Activated CD4-positive, alpha-beta T cell treated with anti-CD3 and anti-CD28 coated beads for 36 hours (primary cell): ENCODE data around the gene HOXB1. TPM values are rescaled to one million over a fixed set of nuclear protein-coding genes. Genes with fewer than 3 reads are reported as not detected.
A peak's percentile ranks its signal among the peaks of the same experiment; 100 is the strongest.

Experiments used
- ATAC-seq: fragments of 200-7000 bp; cut with Tn5 transposase; one replicate; pipeline ENCODE4 v1.10.0; 2021; ENCODE audit warnings: mild to moderate bottlenecking, moderate library complexity
- CTCF ChIA-PET: fragments of 350-600 bp; sonication (Branson Sonifier 250); formaldehyde crosslinking; loops from one replicate; lab custom pipeline; 2021; ENCODE audit warnings: antibody characterized with exemption; lab: Charles Lee
- POLR2A ChIA-PET: fragments of 350-600 bp; sonication (Branson Sonifier 250); formaldehyde crosslinking; loops from one replicate; lab custom pipeline; 2021; ENCODE audit warnings: antibody characterized with exemption, inconsistent platforms; lab: Charles Lee
- DNase-seq: peaks from one replicate; pipeline ENCODE4 v3.0.0-alpha.2; 2020
- H3K27ac Mint-ChIP-seq: one replicate; pipeline ENCODE4 v1.8.0; 2021; ENCODE audit warnings: mixed read lengths
- H3K27me3 Mint-ChIP-seq: one replicate; pipeline ENCODE4 v1.8.0; 2021; ENCODE audit warnings: mixed read lengths
- H3K36me3 Mint-ChIP-seq: one replicate; pipeline ENCODE4 v1.8.0; 2021; ENCODE audit warnings: low read depth, mixed read lengths
- H3K4me1 Mint-ChIP-seq: one replicate; pipeline ENCODE4 v1.8.0; 2021; ENCODE audit warnings: mixed read lengths
- H3K4me3 Mint-ChIP-seq: one replicate; pipeline ENCODE4 v1.8.0; 2021; ENCODE audit warnings: mild to moderate bottlenecking, moderate library complexity, mixed read lengths
- H3K9me3 Mint-ChIP-seq: one replicate; pipeline ENCODE4 v1.8.0; 2021; ENCODE audit warnings: low read depth, mixed read lengths
- intact Hi-C, 2 experiments: fragments of 100-400 bp; cut with DNase I in 1 of 2; cut with micrococcal nuclease in 1 of 2; formaldehyde crosslinking; loops; one replicate each; pipeline versions ENCODE4 v1.14.2 to v1.15.1; 2022 to 2024; cut with DNase I, micrococcal nuclease
- total RNA-seq, 2 experiments: library from RNA; stranded (reverse); gene quantifications; one replicate each; pipeline ENCODE4 v1.2.3, GENCODE V29; 2021

Gene HOXB1
- total RNA-seq, 2 experiments from 2014 or later: not detected

DNA sequence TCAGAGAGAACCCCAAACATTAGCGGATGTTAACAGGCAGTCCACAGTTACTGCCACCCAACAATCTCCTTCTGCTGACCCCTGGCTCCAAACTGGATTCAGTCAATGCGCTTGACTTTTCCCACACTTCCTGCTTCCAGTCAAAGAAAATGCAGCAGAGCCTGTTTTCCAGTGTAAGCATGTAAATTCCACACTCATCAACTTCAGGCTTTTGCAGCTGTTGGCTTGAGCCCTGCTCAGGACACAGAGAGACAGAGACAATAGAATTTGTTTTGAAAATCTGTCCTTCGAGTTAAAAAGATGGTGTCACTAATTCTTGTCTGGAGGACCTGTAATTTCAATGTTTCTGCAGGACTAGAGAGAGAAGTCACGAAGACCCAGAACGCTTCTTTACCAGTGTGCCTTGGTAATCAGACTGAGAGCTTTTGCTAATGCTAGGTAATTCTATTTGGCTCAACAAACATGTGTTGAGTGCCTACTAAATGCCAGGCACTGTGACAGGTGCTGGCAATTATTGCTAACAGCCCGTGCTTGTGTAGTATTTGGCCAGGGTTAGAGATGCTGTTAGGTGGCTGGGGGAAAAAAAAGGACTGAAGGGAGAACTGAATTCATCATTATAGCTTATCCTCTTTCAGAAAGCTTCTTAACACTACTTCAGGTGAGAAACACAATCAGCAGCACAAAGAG is 32.5 kb downstream of the HOXB1 start:
- peaks cover 16% of the 10 kb centered on the region for H3K27me3 Mint-ChIP-seq
- CTCF ChIA-PET: interaction anchor here (0.7 to 1.4 kb wide), 2 partner anchors 146 to 162 kb away, joined by 3 to 4 read pairs; no protein-coding TSS in a partner anchor
- intact Hi-C loops: no loop called here
- H3K27ac Mint-ChIP-seq: no peak overlapping the region
- H3K36me3 Mint-ChIP-seq: no peaks in the 10 kb centered on the region
- no peak overlapping the region for H3K4me3 Mint-ChIP-seq
- POLR2A ChIA-PET: no interaction called here
- DNase-seq (no peak), ATAC-seq (no peak)
- no peaks in the 10 kb centered on the region for H3K4me1 Mint-ChIP-seq
- no peaks in the 10 kb centered on the region for H3K9me3 Mint-ChIP-seq

DNA sequence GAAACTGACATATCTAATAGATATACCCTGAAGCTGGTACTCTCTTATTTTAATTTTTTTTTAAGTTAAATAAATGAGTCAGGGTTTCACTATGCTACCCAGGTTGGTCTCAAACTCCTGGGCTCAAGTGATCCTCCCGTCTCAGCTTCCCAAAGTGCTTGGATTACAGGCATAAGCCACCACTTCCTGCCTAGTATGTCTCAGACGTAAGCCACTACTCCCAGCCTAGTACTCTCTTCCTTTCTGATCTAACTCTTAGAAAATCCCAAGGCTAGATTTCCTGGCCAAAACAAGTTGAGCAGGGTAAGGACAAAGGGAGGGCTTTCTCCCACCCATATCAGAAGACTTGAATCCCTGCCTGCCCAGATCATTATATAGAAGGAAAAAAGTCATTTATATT is 33.7 kb downstream of the HOXB1 start:
- ChIA-PET CTCF (interaction anchor here (0.5 to 1.4 kb wide), 2 partner anchors 121 to 161 kb away, joined by 3 to 4 read pairs; no protein-coding TSS in a partner anchor), POLR2A (no interaction called here)
- Mint-ChIP-seq H3K36me3 (no peaks in the 10 kb centered on the region), H3K4me3 (no peak overlapping the region), H3K9me3 (no peaks in the 10 kb centered on the region), H3K27ac (no peak overlapping the region), H3K4me1 (peaks cover 2% of the 10 kb centered on the region), H3K27me3 (peaks cover 16% of the 10 kb centered on the region)
- ATAC-seq (no peak), DNase-seq (no peak)
- intact Hi-C loops: no loop called here

DNA sequence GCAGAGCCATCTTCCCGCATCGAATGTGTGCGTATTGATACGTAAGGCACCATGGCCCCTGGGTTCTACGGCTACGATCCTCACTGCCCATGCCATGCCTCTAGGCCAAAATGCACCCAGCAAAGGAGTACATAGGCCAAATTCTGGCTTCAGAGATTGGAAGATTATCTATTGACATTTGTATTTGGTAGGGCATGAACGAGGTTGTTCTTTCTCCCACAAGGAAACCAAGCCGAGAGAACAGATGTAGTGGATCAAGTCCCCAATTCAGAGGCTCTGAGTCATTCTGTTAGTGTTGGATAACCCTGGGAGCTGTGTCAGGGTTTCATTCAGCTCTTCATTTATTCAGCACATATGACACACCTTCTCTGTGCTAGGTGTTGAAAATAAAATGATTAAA is 36.5 kb downstream of the HOXB1 start:
- H3K4me3 Mint-ChIP-seq: no peak overlapping the region
- no peaks in the 10 kb centered on the region for H3K9me3 Mint-ChIP-seq
- POLR2A ChIA-PET: no interaction called here
- H3K27me3 Mint-ChIP-seq: peaks cover 13% of the 10 kb centered on the region
- no peak for ATAC-seq
- no peaks in the 10 kb centered on the region for H3K36me3 Mint-ChIP-seq
- CTCF ChIA-PET: interaction anchor here (0.7 to 3.4 kb wide), 2 partner anchors 143 to 316 kb away, joined by 3 to 14 read pairs; no protein-coding TSS in a partner anchor
- H3K27ac Mint-ChIP-seq: no peak overlapping the region
- no peak for DNase-seq
- intact Hi-C loops: no loop called here
- H3K4me1 Mint-ChIP-seq: peaks cover 9% of the 10 kb centered on the region

DNA sequence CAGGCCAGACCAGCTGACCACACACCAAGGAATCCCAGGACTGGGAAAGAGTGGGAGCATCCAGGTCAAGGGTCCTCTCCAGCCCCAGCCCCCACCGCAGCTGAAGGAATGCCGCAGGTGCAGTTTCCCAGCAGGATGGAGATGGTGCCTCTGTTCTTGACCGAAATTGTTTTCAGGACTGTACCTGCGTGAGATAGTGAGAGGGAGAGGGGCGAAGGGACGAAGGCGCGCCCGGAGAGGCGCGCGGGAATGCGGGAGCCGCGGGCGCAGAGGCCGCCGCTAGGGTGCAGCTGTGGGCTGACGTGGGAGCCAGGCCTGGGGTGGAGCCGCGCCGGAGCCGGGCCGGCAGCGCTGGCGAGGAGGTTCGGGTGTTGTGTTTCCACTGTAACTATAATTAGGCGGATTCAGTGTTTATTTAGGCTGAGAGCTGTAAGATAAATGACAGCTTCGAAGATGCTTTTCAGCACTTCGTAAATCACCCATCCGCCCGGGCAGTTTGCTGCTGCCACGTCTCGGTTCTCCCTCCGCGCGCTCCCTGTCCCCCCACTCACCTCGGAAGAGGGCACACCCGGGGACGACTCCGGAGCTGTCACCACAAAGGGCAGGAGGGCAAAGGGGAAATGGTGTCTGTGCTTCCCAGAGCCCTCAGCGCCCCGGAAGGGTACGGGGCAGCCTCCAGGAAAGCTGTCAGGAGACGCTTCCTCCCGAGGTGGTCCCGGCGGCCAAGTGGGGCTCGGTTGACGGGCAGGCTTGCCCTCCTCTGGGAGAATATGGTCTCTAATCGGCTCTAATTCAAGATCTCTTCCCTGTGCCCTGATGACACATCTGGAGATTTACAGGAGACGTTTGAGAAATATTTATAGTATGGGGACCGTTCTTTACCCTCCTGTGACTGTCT is 38.2 kb downstream of the HOXB1 start:
- Mint-ChIP-seq H3K27ac (no peak overlapping the region), H3K4me1 (peaks cover 13% of the 10 kb centered on the region), H3K27me3 (peaks cover 11% of the 10 kb centered on the region), H3K9me3 (no peaks in the 10 kb centered on the region), H3K4me3 (peak overlapping the region; percentile 44), H3K36me3 (no peaks in the 10 kb centered on the region)
- ATAC-seq: peak; percentile 91
- ChIA-PET POLR2A (interaction anchor here (0.7 kb wide), 1 partner anchor 386 kb away, joined by 3 read pairs; no protein-coding TSS in a partner anchor), CTCF (interaction anchor here (0.5 to 3.4 kb wide), 22 partner anchors 9 to 337 kb away, joined by 3 to 14 read pairs (median 4); partner anchors contain the start of genes HOXB3 and HOXB5)
- peak; percentile 80 for DNase-seq
- intact Hi-C loops: loop anchor here in 1 of 2 experiments (2.0 kb wide), 1 partner anchor 62 kb away; no protein-coding TSS in a partner anchor

DNA sequence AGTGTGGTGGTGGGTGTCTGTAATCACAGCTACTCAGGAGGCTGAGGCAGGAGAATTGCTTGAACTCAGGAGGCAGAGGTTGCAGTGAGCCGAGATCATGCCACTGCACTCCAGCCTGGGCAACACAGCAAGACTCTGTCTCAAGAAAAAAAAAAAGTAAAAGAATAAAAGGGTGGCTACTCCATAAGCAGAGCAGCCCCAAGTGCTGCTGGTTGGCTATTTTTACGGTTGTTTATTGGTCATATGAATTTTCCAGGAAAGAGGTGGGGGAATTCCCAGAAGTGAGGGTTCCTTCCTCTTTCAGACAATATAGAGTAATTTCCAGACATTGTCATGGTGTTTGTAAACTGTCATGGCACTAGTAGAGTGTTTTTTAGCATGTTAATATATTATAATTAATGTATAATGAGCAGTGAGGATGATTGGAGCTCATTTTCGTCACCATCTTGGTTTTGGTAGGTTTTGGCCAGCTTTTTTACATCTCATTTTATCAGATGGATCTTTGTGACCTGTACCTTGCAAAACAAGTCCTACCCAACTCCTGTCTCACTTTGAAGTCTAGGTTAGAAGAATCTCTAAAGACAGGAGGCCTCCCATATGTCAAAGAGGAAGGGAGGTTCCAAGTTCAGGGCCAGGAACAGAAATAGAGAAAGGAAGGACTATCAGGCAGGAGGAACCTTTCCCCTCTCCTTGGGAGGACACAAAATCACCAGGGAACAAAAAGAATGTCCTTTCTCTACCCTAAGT is 39.1 kb downstream of the HOXB1 start:
- H3K9me3 Mint-ChIP-seq: no peaks in the 10 kb centered on the region
- POLR2A ChIA-PET: interaction anchor here (0.7 kb wide), 2 partner anchors 385 to 769 kb away, joined by 3 to 5 read pairs; no protein-coding TSS in a partner anchor
- DNase-seq (no peak), ATAC-seq (peak; percentile 56)
- CTCF ChIA-PET: interaction anchor here (0.7 to 3.4 kb wide), 19 partner anchors 8 to 336 kb away, joined by 3 to 14 read pairs (median 3); partner anchors contain the start of genes HOXB3 and HOXB5
- H3K36me3 Mint-ChIP-seq: no peaks in the 10 kb centered on the region
- no peak overlapping the region for H3K4me3 Mint-ChIP-seq
- peaks cover 13% of the 10 kb centered on the region for H3K4me1 Mint-ChIP-seq
- peaks cover 11% of the 10 kb centered on the region for H3K27me3 Mint-ChIP-seq
- intact Hi-C loops: loop anchor here in 1 of 2 experiments (2.0 kb wide), 1 partner anchor 63 kb away; no protein-coding TSS in a partner anchor
- peak overlapping the region; percentile 17 for H3K27ac Mint-ChIP-seq

DNA sequence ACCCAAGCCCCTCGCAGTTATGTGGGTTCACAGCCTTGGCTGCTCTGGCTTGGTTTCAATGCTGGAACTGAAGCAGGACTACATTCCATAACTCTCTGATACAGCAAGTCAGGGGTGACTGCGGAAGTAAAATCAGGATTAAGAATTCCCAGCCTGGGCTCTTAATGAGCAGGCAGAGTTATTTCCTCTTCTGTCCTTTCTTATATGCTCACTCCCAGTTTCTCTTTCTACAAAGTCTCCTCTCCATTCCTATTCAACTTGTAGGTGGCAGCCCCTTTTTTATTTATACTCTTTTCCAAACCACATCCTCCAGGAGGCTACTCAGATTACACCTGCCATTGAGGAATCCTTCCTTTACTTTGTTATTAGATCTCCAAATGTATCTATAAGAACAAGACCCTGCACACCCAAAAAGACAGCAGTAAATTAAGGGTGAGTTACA is 40.3 kb downstream of the HOXB1 start:
- no peaks in the 10 kb centered on the region for H3K9me3 Mint-ChIP-seq

DNA sequence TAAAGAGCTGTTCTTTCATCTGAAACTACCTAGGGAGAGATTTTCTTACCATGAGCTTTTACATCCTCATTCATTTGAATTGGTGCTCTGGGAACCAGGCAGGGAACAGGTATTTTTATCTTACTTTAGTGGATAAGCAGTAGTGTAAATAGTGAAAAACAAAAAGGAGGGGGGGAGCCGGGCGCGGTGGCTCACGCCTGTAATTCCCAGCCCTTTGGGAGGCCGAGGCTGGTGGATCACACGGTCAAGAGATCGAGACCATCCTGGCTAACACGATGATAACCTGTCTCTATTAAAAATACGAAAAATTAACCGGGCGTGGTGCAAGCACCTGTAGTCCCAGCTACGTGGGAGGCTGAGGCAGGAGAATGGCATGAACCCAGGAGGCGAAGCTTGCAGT is 41.0 kb downstream of the HOXB1 start:
- no peak overlapping the region for H3K4me3 Mint-ChIP-seq
- ChIA-PET POLR2A (interaction anchor here (0.6 to 1.0 kb wide), 2 partner anchors 10 to 195 kb away, joined by 3 to 11 read pairs; no protein-coding TSS in a partner anchor), CTCF (interaction anchor here (1.7 kb wide), 1 partner anchor 182 kb away, joined by 3 read pairs; no protein-coding TSS in a partner anchor)
- no peak overlapping the region for H3K27ac Mint-ChIP-seq
- peaks cover 11% of the 10 kb centered on the region for H3K27me3 Mint-ChIP-seq
- no peaks in the 10 kb centered on the region for H3K9me3 Mint-ChIP-seq
- ATAC-seq (no peak), DNase-seq (no peak)
- no peaks in the 10 kb centered on the region for H3K36me3 Mint-ChIP-seq
- peaks cover 17% of the 10 kb centered on the region for H3K4me1 Mint-ChIP-seq
- intact Hi-C loops: no loop called here

More for the DNA sequence above, 40.3 kb downstream of the HOXB1 start:
- Mint-ChIP-seq H3K27ac (no peak overlapping the region), H3K27me3 (peaks cover 13% of the 10 kb centered on the region), H3K36me3 (no peaks in the 10 kb centered on the region), H3K4me1 (peaks cover 15% of the 10 kb centered on the region), H3K4me3 (no peak overlapping the region)
- intact Hi-C loops: no loop called here
- CTCF ChIA-PET: no interaction called here
- ATAC-seq (no peak), DNase-seq (no peak)
- POLR2A ChIA-PET: no interaction called here

DNA sequence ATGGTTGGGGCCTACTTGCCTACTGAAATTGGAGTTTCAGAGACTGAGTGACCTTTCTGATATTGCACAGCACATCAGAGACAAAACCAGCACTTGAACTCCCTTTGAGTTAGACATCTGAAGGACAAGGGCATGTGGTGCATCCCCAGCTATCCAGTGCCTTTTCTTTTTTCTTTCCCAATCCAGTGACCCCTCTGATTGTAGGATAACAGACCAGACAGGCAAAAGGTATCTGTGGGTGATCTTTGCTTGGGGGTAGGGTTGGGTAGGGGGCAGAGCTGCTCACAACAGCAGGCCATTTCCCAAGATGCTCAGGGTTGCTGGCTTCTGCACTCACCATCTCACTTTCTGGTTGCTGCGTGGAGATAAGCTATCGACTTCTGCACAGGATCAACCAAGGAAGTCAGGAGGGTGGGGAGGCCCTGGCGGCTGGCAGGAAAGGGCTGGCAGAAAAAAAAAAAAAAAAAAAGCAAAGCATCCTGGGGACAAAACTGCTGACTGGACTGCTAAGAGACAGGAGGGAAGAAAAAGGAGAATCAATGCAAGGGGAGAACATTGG is 42.2 kb downstream of the HOXB1 start:
- H3K27ac Mint-ChIP-seq: no peak overlapping the region

DNA sequence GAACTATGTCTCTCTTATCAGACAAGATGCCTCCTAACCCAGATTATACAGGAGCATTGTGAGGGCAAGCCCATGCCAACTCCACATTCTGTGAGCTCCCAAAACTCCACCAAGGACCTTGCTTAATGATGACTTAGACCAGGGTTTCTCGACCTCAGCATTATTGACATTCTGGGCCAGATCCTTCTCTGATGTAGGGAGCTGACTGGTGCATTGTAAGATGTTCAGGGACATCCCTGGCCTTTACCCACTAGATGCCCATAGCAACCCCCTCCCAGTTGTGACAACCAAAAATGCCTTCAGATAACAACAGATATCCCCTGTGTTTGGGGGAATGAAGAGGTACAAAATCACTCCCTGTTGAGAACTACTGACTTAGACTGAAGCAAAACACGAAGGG is 43.6 kb downstream of the HOXB1 start:
- POLR2A ChIA-PET: no interaction called here
- CTCF ChIA-PET: no interaction called here
- no peak for ATAC-seq
- peaks cover 7% of the 10 kb centered on the region for H3K27me3 Mint-ChIP-seq
- H3K4me1 Mint-ChIP-seq: peaks cover 40% of the 10 kb centered on the region
- no peak overlapping the region for H3K4me3 Mint-ChIP-seq
- H3K9me3 Mint-ChIP-seq: no peaks in the 10 kb centered on the region
- intact Hi-C loops: no loop called here
- no peaks in the 10 kb centered on the region for H3K36me3 Mint-ChIP-seq
- no peak for DNase-seq
- no peak overlapping the region for H3K27ac Mint-ChIP-seq

More for the DNA sequence above, 42.2 kb downstream of the HOXB1 start:
- H3K4me3 Mint-ChIP-seq: no peak overlapping the region
- ATAC-seq: no peak
- intact Hi-C loops: no loop called here
- ChIA-PET POLR2A (no interaction called here), CTCF (interaction anchor here (1.7 kb wide), 1 partner anchor 181 kb away, joined by 3 read pairs; no protein-coding TSS in a partner anchor)
- peaks cover 28% of the 10 kb centered on the region for H3K4me1 Mint-ChIP-seq
- H3K36me3 Mint-ChIP-seq: no peaks in the 10 kb centered on the region
- DNase-seq: no peak
- H3K27me3 Mint-ChIP-seq: peaks cover 6% of the 10 kb centered on the region
- H3K9me3 Mint-ChIP-seq: no peaks in the 10 kb centered on the region

DNA sequence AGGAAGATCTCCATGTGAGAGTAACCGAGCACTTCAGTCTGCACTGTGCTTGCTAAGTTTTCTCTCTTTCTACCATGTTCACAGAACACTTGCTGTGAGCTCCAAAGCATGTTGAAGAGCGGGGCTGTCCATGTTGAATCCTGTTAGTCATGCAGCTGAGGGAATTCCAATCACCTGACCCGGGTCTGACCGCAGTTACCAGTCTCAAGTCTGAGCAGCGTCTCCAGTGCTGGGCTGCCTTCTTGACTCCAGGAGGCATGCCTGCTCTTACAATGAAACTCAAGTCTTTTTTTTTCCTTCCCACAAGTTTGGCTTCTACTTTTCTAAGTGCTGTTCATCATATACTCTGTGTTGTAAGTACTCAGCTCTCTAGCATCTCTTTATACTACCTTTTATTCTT is 44.3 kb downstream of the HOXB1 start:
- intact Hi-C loops: no loop called here
- H3K27ac Mint-ChIP-seq: no peak overlapping the region
- peaks cover 37% of the 10 kb centered on the region for H3K4me1 Mint-ChIP-seq
- H3K36me3 Mint-ChIP-seq: no peaks in the 10 kb centered on the region
- ATAC-seq (no peak), DNase-seq (no peak)
- H3K4me3 Mint-ChIP-seq: no peak overlapping the region
- CTCF ChIA-PET: no interaction called here
- POLR2A ChIA-PET: interaction anchor here (0.5 kb wide), 1 partner anchor 1900 kb away, joined by 4 read pairs; no protein-coding TSS in a partner anchor
- no peaks in the 10 kb centered on the region for H3K9me3 Mint-ChIP-seq
- peaks cover 7% of the 10 kb centered on the region for H3K27me3 Mint-ChIP-seq
